ENCODE data around the gene SLC25A23. TPM values are rescaled to one million over a fixed set of nuclear protein-coding genes. Genes with fewer than 3 reads are reported as not detected.

SLC25A23 gene
- total and polyA plus RNA-seq, 2 donors = 6.0 to 8.8 TPM

Other genes starting within 250 kb of the SLC25A23 start
- gene MLLT1, start 179.8 kb downstream of the SLC25A23 start, total RNA-seq = 6.9 TPM
- 24.7 TPM for gene MLLT1, start 179.8 kb downstream of the SLC25A23 start, polyA plus RNA-seq
- gene ACER1, start 126.2 kb downstream of the SLC25A23 start, total RNA-seq = 0.14 TPM
- gene ACER1, start 126.2 kb downstream of the SLC25A23 start, polyA plus RNA-seq = 2.8 TPM
- gene CLPP, start 98.3 kb downstream of the SLC25A23 start, total RNA-seq = 69.1 TPM
- 88.4 TPM for gene CLPP, start 98.3 kb downstream of the SLC25A23 start, polyA plus RNA-seq
- 62.9 TPM for gene ALKBH7, start 87.0 kb downstream of the SLC25A23 start, total RNA-seq
- 66.5 TPM for gene ALKBH7, start 87.0 kb downstream of the SLC25A23 start, polyA plus RNA-seq
- gene PSPN, start 83.9 kb downstream of the SLC25A23 start, total RNA-seq = 0.90 TPM
- gene PSPN, start 83.9 kb downstream of the SLC25A23 start, polyA plus RNA-seq = 1.0 TPM
- 37.9 TPM for gene GTF2F1, start 66.6 kb downstream of the SLC25A23 start, total RNA-seq
- 41.5 TPM for gene GTF2F1, start 66.6 kb downstream of the SLC25A23 start, polyA plus RNA-seq
- gene KHSRP, start 35.0 kb downstream of the SLC25A23 start, total RNA-seq = 49.9 TPM
- gene KHSRP, start 35.0 kb downstream of the SLC25A23 start, polyA plus RNA-seq = 93.1 TPM
- 0.05 TPM for gene SLC25A41, start 26.0 kb downstream of the SLC25A23 start, total RNA-seq
- gene SLC25A41, start 26.0 kb downstream of the SLC25A23 start, polyA plus RNA-seq = 0.27 TPM
- gene CRB3, start 4.5 kb upstream of the SLC25A23 start, total RNA-seq = 1.1 TPM
- 7.0 TPM for gene CRB3, start 4.5 kb upstream of the SLC25A23 start, polyA plus RNA-seq
- 6.8 TPM for gene DENND1C, start 22.0 kb upstream of the SLC25A23 start, total RNA-seq
- gene DENND1C, start 22.0 kb upstream of the SLC25A23 start, polyA plus RNA-seq = 46.6 TPM
- gene TUBB4A, start 42.5 kb upstream of the SLC25A23 start, total RNA-seq = 0.24 TPM
- gene TUBB4A, start 42.5 kb upstream of the SLC25A23 start, polyA plus RNA-seq = 1.1 TPM
- gene TNFSF9, start 71.2 kb upstream of the SLC25A23 start, total RNA-seq = 0.52 TPM
- 2.9 TPM for gene TNFSF9, start 71.2 kb upstream of the SLC25A23 start, polyA plus RNA-seq
- gene CD70, start 131.4 kb upstream of the SLC25A23 start, total RNA-seq = 4.0 TPM
- gene CD70, start 131.4 kb upstream of the SLC25A23 start, polyA plus RNA-seq = 11.1 TPM
- gene TNFSF14, start 210.4 kb upstream of the SLC25A23 start, total RNA-seq = 2.1 TPM
- gene TNFSF14, start 210.4 kb upstream of the SLC25A23 start, polyA plus RNA-seq = 8.9 TPM